OCI-LY1 (cell line): ENCODE results near the gene MAP4K4.

ENCODE experiments used
- H2AFZ ChIP-seq: fragments of 200-600 bp; sonication (generic), shearing (Covaris generic); 2 replicates; pipeline ENCODE4 v1.6.0; 2014; ENCODE audit warnings: antibody characterized with exemption, mild to moderate bottlenecking, low read length
- H3F3A ChIP-seq: fragments of 200-600 bp; sonication (generic), shearing (Covaris generic); 2 replicates; pipeline ENCODE4 v1.6.0; 2014; ENCODE audit warnings: mild to moderate bottlenecking, antibody characterized with exemption, low read length, moderate library complexity; ENCODE audit not compliant: insufficient read depth
- H3K27ac ChIP-seq: fragments of 200-600 bp; sonication (generic); 2 replicates; pipeline ENCODE4 v1.5.1; 2014; ENCODE audit warnings: low read length, mixed run types, mild to moderate bottlenecking, low read depth; ENCODE audit not compliant: poor library complexity, severe bottlenecking
- H3K27me3 ChIP-seq: fragments of 200-600 bp; sonication (generic); 2 replicates; pipeline ENCODE4 v1.6.0; 2014; ENCODE audit warnings: antibody characterized with exemption, mild to moderate bottlenecking, low read length, moderate library complexity; ENCODE audit not compliant: insufficient read depth
- H3K36me3 ChIP-seq: fragments of 200-600 bp; sonication (generic); 2 replicates; pipeline ENCODE4 v1.6.1; 2014; ENCODE audit warnings: mild to moderate bottlenecking, antibody characterized with exemption, low read length, moderate library complexity, mixed read lengths; ENCODE audit not compliant: insufficient read depth
- H3K4me1 ChIP-seq: fragments of 200-600 bp; sonication (generic); 2 replicates; pipeline ENCODE4 v1.5.1; 2014; ENCODE audit warnings: mild to moderate bottlenecking, low read length, moderate library complexity; ENCODE audit not compliant: insufficient read depth, severe bottlenecking
- H3K4me2 ChIP-seq: fragments of 200-600 bp; sonication (generic), shearing (Covaris generic); 2 replicates; pipeline ENCODE4 v1.6.1; 2014; ENCODE audit warnings: low read length
- H3K4me3 ChIP-seq: fragments of 200-600 bp; sonication (generic); 2 replicates; pipeline ENCODE4 v1.5.1; 2014; ENCODE audit warnings: low read length, low read depth, mild to moderate bottlenecking, mixed read lengths; ENCODE audit not compliant: poor library complexity, severe bottlenecking
- H3K79me2 ChIP-seq: fragments of 200-600 bp; shearing (Covaris generic); 2 replicates; pipeline ENCODE4 v1.6.1; 2016; ENCODE audit warnings: mixed run types, low read length, mixed read lengths; ENCODE audit not compliant: insufficient read depth
- H3K9ac ChIP-seq: fragments of 200-600 bp; sonication (generic), shearing (Covaris generic); 2 replicates; pipeline ENCODE4 v1.6.1; 2014; ENCODE audit warnings: mild to moderate bottlenecking, low read length, mixed read lengths
- H3K9me2 ChIP-seq: fragments of 200-600 bp; sonication (generic), shearing (Covaris generic); 2 replicates; pipeline ENCODE4 v1.6.1; 2014; ENCODE audit warnings: low read depth, mild to moderate bottlenecking, low read length, mixed read lengths
- H3K9me3 ChIP-seq: fragments of 200-600 bp; shearing (Covaris generic); 2 replicates; pipeline ENCODE4 v1.6.1; 2014; ENCODE audit warnings: low read length, mixed read lengths
- H4K20me1 ChIP-seq: fragments of 200-600 bp; sonication (generic), shearing (Covaris generic); 2 replicates; pipeline ENCODE4 v1.6.0; 2016; ENCODE audit warnings: mild to moderate bottlenecking, low read length; ENCODE audit not compliant: insufficient read depth
- EZH2 ChIP-seq: fragments of 200-600 bp; sonication (generic), shearing (Covaris generic); IDR thresholded peaks from 2 replicates; pipeline ENCODE4 v1.8.0; 2017; ENCODE audit warnings: borderline replicate concordance, mixed run types, mild to moderate bottlenecking, antibody characterized with exemption, low read length, moderate library complexity, mixed read lengths
- TF ChIP-seq, protein P1 (sequence below): fragments of 200-600 bp; sonication (generic), shearing (Covaris generic); IDR thresholded peaks from 2 replicates; pipeline ENCODE4 v1.5.1; 2017; ENCODE audit warnings: mild to moderate bottlenecking, antibody characterized with exemption, low read length, moderate library complexity, mixed read lengths

The MAP4K4 gene

DNA sequence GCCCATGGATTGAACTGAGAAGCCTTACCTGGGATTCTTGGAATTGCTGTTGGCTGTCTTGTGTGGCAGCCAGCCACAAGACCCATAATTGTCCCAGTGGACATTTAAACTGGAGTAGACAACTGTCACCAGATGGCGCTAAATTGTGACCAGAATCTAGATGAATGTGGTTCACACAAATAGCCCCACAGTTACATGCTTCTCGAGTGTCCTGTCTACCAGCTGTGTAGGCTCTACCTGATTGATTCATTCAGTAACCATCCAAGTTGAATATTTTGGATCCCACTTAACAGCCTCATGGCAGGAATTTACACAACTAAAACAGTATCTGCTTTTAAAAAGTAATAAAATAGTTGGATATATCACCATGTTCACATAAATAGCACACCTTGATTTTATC is 73.2 kb downstream of the MAP4K4 start:
- Histone ChIP-seq H3K27me3 (no peaks in the 10 kb centered on the region), H2AFZ (no peak overlapping the region), H3K9me3 (no peaks in the 10 kb centered on the region), H3K4me3 (no peak overlapping the region), H3K9ac (no peak overlapping the region), H3K27ac (no peak overlapping the region), H3K9me2 (no peaks in the 10 kb centered on the region), H3K4me2 (no peak overlapping the region), H3F3A (no peaks in the 10 kb centered on the region), H3K79me2 (peaks cover 81% of the 10 kb centered on the region), H4K20me1 (no peaks in the 10 kb centered on the region), H3K4me1 (peaks cover 76% of the 10 kb centered on the region), H3K36me3 (no peaks in the 10 kb centered on the region)
- TF ChIP-seq, protein P1, sequence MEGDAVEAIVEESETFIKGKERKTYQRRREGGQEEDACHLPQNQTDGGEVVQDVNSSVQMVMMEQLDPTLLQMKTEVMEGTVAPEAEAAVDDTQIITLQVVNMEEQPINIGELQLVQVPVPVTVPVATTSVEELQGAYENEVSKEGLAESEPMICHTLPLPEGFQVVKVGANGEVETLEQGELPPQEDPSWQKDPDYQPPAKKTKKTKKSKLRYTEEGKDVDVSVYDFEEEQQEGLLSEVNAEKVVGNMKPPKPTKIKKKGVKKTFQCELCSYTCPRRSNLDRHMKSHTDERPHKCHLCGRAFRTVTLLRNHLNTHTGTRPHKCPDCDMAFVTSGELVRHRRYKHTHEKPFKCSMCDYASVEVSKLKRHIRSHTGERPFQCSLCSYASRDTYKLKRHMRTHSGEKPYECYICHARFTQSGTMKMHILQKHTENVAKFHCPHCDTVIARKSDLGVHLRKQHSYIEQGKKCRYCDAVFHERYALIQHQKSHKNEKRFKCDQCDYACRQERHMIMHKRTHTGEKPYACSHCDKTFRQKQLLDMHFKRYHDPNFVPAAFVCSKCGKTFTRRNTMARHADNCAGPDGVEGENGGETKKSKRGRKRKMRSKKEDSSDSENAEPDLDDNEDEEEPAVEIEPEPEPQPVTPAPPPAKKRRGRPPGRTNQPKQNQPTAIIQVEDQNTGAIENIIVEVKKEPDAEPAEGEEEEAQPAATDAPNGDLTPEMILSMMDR: peak; percentile 62
- no peak for TF ChIP-seq EZH2

DNA sequence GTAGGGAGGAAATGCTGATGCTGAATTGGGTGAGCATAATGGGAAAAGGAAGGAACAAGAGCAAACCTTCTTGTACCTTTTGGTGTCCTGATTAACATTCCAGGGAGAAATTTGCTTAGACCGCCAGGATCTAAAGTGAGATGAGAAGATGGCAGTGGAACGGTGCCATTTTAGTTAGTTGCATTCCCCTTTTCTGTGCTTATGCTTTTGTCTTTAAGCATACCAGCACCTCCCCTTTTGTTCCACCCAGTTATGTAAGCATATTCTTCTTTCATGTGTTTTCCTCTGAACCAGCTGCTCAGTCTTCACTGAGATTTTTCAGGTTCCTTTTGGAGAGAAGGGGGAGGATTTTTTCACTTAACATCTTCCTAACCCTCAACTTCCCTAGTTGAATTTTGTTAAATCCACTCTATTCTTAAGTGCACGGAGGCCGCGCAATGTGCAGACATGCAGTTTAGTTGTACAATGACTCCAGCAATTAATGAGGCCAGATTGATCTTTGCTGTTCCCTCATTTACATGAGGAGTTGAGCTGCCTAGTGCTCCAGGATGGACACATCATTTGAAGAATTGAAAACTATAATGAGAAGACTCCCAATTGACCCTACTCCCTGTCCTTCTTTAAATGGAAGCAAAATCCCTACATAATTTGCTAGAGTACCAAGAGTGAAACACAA is 73.9 kb downstream of the MAP4K4 start:
- Histone ChIP-seq H3K4me3 (no peak overlapping the region), H2AFZ (no peak overlapping the region), H4K20me1 (no peaks in the 10 kb centered on the region), H3K36me3 (no peaks in the 10 kb centered on the region), H3K9me2 (no peaks in the 10 kb centered on the region), H3K4me1 (peaks cover 75% of the 10 kb centered on the region), H3K27ac (no peak overlapping the region), H3K9ac (no peak overlapping the region), H3K27me3 (no peaks in the 10 kb centered on the region), H3K4me2 (no peak overlapping the region), H3K9me3 (no peaks in the 10 kb centered on the region), H3K79me2 (peaks cover 82% of the 10 kb centered on the region), H3F3A (no peaks in the 10 kb centered on the region)
- no peak for TF ChIP-seq EZH2
- TF ChIP-seq, protein P1: no peak

DNA sequence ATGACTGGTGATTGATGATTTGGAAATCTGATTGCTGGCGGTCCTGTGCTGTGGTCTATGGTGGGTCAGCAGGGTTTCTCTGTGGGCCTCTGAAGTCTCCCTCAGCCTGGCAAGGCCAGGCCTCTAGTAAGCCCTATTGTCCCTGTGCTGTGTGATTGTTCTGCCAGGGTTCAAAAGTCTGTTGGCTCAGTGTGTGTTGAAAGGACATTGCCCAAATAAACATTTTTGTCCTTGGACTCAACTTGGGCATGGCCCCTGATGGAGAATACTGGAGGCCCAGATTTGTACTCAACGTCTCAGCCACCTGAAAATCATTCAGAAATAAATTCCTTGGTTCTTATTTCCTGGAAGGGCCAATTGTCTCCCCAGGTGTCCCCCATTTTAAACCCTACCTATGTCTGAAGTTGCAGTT is 74.4 kb downstream of the MAP4K4 start:
- H3K9me2 ChIP-seq: no peaks in the 10 kb centered on the region
- H3K4me2 ChIP-seq: no peak overlapping the region
- TF ChIP-seq EZH2: no peak
- TF ChIP-seq, protein P1: no peak
- H3F3A ChIP-seq: no peaks in the 10 kb centered on the region
- H3K9me3 ChIP-seq: no peaks in the 10 kb centered on the region
- no peak overlapping the region for H3K9ac ChIP-seq
- no peak overlapping the region for H2AFZ ChIP-seq
- no peaks in the 10 kb centered on the region for H3K27me3 ChIP-seq
- H3K79me2 ChIP-seq: peaks cover 85% of the 10 kb centered on the region
- H4K20me1 ChIP-seq: no peaks in the 10 kb centered on the region
- H3K36me3 ChIP-seq: no peaks in the 10 kb centered on the region
- no peak overlapping the region for H3K27ac ChIP-seq
- no peak overlapping the region for H3K4me3 ChIP-seq
- H3K4me1 ChIP-seq: peaks cover 74% of the 10 kb centered on the region
